ENCODE measurements around the gene SSC5D. TPM values are rescaled to one million over a fixed set of nuclear protein-coding genes. Genes with fewer than 3 reads are reported as not detected.
A peak's percentile ranks its signal among the peaks of the same experiment; 100 is the strongest.

The SSC5D gene
- total and polyA plus RNA-seq, 2 experiments from 2014 or later: 0.23 to 0.69 TPM

GRCh38 chr19:55464662-55465054, 23.6 kb upstream of the SSC5D start, which contains the start of gene C19orf85:
Gene C19orf85 (minus strand): TSS chr19:55464751. CDS start chr19:55464554, 197 bp downstream.
- Mint-ChIP-seq H3K27me3 (ENCODE audit: insufficient read depth, low read depth, poor library complexity) (peaks cover 21% of the 10 kb centered on the region), H3K27ac (0 out of 2 replicates have a peak within 1 kb of the TSS, but pooled peaks have one; percentile 14), H3K36me3 (ENCODE audit: low read depth) (peaks cover 2% of the 10 kb centered on the region; the same call in 1 of the 3 replicates), H3K4me3 (no peak within 1 kb of the TSS), H3K9me3 (peaks cover 3% of the 10 kb centered on the region; the same call in 1 of the 3 replicates), H3K4me1 (peaks cover 27% of the 10 kb centered on the region)
- Histone ChIP-seq H3F3A (replicated peaks; ENCODE audit: low read depth) (peaks cover 24% of the 10 kb centered on the region; the same call in 1 of the 2 replicates), H3K79me2 (replicated peaks; ENCODE audit: insufficient read depth) (peaks cover 9% of the 10 kb centered on the region), H2AFZ (peak within 1 kb of the TSS; percentile 76; the same call in 1 of the 2 replicates), H3K4me3 (0 out of 2 replicates have a peak within 1 kb of the TSS, but pooled peaks have one; percentile 32), H3K27me3 (ENCODE audit: insufficient read depth) (no peaks in the 10 kb centered on the region), H3K9me2 (ENCODE audit: insufficient read depth) (no peaks in the 10 kb centered on the region), H3K27ac (ENCODE audit: low read depth) (no peak within 1 kb of the TSS), H4K20me1 (replicated peaks; ENCODE audit: insufficient read depth) (no peaks in the 10 kb centered on the region; the same call in 1 of the 2 replicates), H3K36me3 (ENCODE audit: insufficient read depth) (no peaks in the 10 kb centered on the region), H3K4me2 (peak within 1 kb of the TSS; percentile 71), H3K4me1 (ENCODE audit: insufficient read depth) (peaks cover 22% of the 10 kb centered on the region)
- DNase-seq (ENCODE audit: low spot score) (no peak), ATAC-seq (no peak)
- TF ChIP-seq, protein P1, sequence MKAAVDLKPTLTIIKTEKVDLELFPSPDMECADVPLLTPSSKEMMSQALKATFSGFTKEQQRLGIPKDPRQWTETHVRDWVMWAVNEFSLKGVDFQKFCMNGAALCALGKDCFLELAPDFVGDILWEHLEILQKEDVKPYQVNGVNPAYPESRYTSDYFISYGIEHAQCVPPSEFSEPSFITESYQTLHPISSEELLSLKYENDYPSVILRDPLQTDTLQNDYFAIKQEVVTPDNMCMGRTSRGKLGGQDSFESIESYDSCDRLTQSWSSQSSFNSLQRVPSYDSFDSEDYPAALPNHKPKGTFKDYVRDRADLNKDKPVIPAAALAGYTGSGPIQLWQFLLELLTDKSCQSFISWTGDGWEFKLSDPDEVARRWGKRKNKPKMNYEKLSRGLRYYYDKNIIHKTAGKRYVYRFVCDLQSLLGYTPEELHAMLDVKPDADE (IDR thresholded peaks at IDR 0.05): no peak
- peak; percentile 29; the same call in 1 of the 2 replicates for TF ChIP-seq NANOG (IDR thresholded peaks at IDR 0.05; ENCODE audit: borderline replicate concordance)

GRCh38 chr19:55465460-55466240, 22.6 kb upstream of the SSC5D start:
- ATAC-seq (no peak), DNase-seq (ENCODE audit: low spot score) (no peak)
- Mint-ChIP-seq H3K4me1 (peaks cover 17% of the 10 kb centered on the region), H3K9me3 (peaks cover 3% of the 10 kb centered on the region; the same call in 1 of the 3 replicates), H3K27me3 (ENCODE audit: insufficient read depth, low read depth, poor library complexity) (peaks cover 21% of the 10 kb centered on the region), H3K36me3 (ENCODE audit: low read depth) (peaks cover 2% of the 10 kb centered on the region; the same call in 1 of the 3 replicates), H3K4me3 (no peak overlapping the region; the same call in 2 of the 3 replicates), H3K27ac (no peak overlapping the region)
- H3K79me2 ChIP-seq (replicated peaks; ENCODE audit: insufficient read depth): no peaks in the 10 kb centered on the region
- H3K4me1 ChIP-seq (ENCODE audit: insufficient read depth): peaks cover 13% of the 10 kb centered on the region
- H3K27ac ChIP-seq (ENCODE audit: low read depth): no peak overlapping the region
- H4K20me1 ChIP-seq (replicated peaks; ENCODE audit: insufficient read depth): no peaks in the 10 kb centered on the region
- no peaks in the 10 kb centered on the region for H3K9me2 ChIP-seq (ENCODE audit: insufficient read depth)
- no peaks in the 10 kb centered on the region for H3K27me3 ChIP-seq (ENCODE audit: insufficient read depth)
- H3K4me2 ChIP-seq: no peak overlapping the region
- H3K4me3 ChIP-seq: no peak overlapping the region
- peaks cover 16% of the 10 kb centered on the region; the same call in 1 of the 2 replicates for H3F3A ChIP-seq (replicated peaks; ENCODE audit: low read depth)
- H3K36me3 ChIP-seq (ENCODE audit: insufficient read depth): no peaks in the 10 kb centered on the region
- H2AFZ ChIP-seq: no peak overlapping the region
- TF ChIP-seq CTCF (conservative IDR thresholded peaks at IDR 0.05; ENCODE audit: low read depth in 2 of 2) (no peak), STAT1 (IDR thresholded peaks at IDR 0.05; ENCODE audit: unreplicated experiment) (no peak), EZH2 (IDR thresholded peaks at IDR 0.05; ENCODE audit: low read depth, unreplicated experiment) (no peak), CREB1 (CRISPR knock-in tag; IDR thresholded peaks at IDR 0.05; ENCODE audit: low read depth) (no peak), JUNB (IDR thresholded peaks at IDR 0.05; ENCODE audit: unreplicated experiment) (no peak), ZNF331 (CRISPR knock-in tag; IDR thresholded peaks at IDR 0.05; ENCODE audit: low read depth) (no peak), NANOG (IDR thresholded peaks at IDR 0.05; ENCODE audit: borderline replicate concordance) (no peak), ZNF114 (CRISPR knock-in tag; IDR thresholded peaks at IDR 0.05) (no peak)
- TF ChIP-seq, protein P1 (IDR thresholded peaks at IDR 0.05): no peak
